HepG2 (cell line): Measurements from ENCODE around the gene DTYMK.

ENCODE experiments used
- BORCS8-MEF2B ChIP-seq: sonication (generic); formaldehyde crosslinking; IDR thresholded peaks from 2 replicates; pipeline ENCODE4 v1.8.0; 2022; ENCODE audit warnings: mild to moderate bottlenecking, missing genetic modification reagents
- CTCF ChIP-seq: sonication (generic); formaldehyde crosslinking; IDR thresholded peaks from 2 replicates; pipeline ENCODE4 v1.5.0; 2020; ENCODE audit warnings: mild to moderate bottlenecking, missing genetic modification reagents, moderate library complexity
- FOXK2 ChIP-seq: fragments of 450-650 bp; IDR thresholded peaks from 2 replicates; pipeline ENCODE4 v1.6.1; 2016
- RBM39 ChIP-seq: fragments of 200-400 bp; formaldehyde crosslinking; IDR thresholded peaks from one replicate; pipeline ENCODE4 v1.6.1; 2018; ENCODE audit warnings: antibody characterized with exemption, mild to moderate bottlenecking, low read depth, low read length; ENCODE audit not compliant: poor library complexity, severe bottlenecking
- REST ChIP-seq, 2 experiments: IDR thresholded peaks; 2 replicates each; pipeline ENCODE4 v1.6.1; 2011 to 2012; ENCODE audit warnings: low read length in 2 of 2, borderline replicate concordance in 1 of 2, low read depth in 1 of 2, mild to moderate bottlenecking in 1 of 2, moderate library complexity in 1 of 2
- ZFX ChIP-seq: sonication (generic); formaldehyde crosslinking; IDR thresholded peaks from 2 replicates; pipeline ENCODE4 v1.4.0; 2020; ENCODE audit warnings: mild to moderate bottlenecking, low read depth, missing genetic modification reagents, moderate library complexity
- ZNF558 ChIP-seq: sonication (generic); formaldehyde crosslinking; IDR thresholded peaks from 2 replicates; pipeline ENCODE4 v1.9.0; 2022; ENCODE audit warnings: mild to moderate bottlenecking, missing genetic modification reagents, borderline replicate concordance

- TF ChIP-seq FOXK2 (no peak), REST (IDR thresholded peaks at IDR 0.05; ENCODE audit: borderline replicate concordance in 1 of 2, low read depth in 1 of 2, low read length in 2 of 2) (no peak), BORCS8-MEF2B (CRISPR knock-in tag) (no peak), CTCF (no peak), ZNF558 (CRISPR knock-in tag) (no peak), RBM39 (no peak), ZFX (CRISPR knock-in tag) (no peak)
Measured at GRCh38 chr2:241652142-241652541, 34.5 kb downstream of the DTYMK start.
